Measurements from ENCODE around the gene TLK2. TPM values are rescaled to one million over a fixed set of nuclear protein-coding genes. Genes with fewer than 3 reads are reported as not detected.
A peak's percentile ranks its signal among the peaks of the same experiment; 100 is the strongest.

TLK2 gene
- total RNA-seq, 1 experiment from 2014 or later: 42.9 TPM

DNA sequence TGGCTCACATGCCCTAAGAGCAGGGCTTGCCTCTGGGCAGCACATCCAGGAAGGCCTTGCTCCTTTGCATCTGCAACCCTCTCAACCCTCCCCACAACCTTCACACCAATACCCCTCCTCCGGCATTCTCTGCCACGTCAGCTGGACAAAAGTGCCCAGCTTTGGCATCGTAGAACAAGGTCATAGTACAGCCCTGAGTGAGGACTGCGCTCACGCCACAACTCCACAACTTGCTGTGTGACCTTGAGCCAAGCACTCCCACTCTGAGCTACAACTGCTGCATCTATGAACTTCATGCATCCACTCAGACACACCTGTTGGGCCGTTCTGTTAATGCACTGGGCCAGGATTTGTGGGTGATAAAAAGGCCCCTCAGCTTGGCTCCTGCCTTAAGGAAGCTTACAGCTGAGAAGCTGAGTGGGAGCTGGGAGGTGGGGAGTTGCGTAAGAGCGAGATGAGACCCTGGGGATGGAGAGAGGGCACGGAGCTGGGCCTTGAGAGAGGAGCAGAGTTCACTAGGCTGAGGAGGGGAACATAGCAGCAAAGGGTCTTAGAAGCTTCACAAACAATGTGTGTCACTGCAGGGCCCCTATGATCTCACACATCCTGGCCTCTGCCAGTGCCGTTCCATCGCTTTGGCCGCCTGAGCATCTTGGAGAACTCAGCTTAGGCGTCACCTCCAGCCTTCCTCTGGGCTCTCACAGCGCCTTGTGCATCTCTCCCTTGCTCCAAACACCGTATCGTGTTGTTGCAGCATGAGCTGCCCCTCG lies 140.2 kb downstream of the TLK2 start:
- ATAC-seq (no peak), DNase-seq (ENCODE audit: low spot score) (no peak)
- peaks cover 10% of the 10 kb centered on the region for H3K36me3 Mint-ChIP-seq
- peak overlapping the region; percentile 80 for H3K27ac Mint-ChIP-seq
- ChIA-PET CTCF (interaction anchor here (1.3 to 2.3 kb wide), 2 partner anchors 19 to 66 kb away, joined by 4 to 7 read pairs; no protein-coding TSS in a partner anchor), POLR2A (no interaction called here)
- TF ChIP-seq CBFB (CRISPR knock-in tag; IDR thresholded peaks at IDR 0.05; ENCODE audit: low read depth) (no peak), ZNF532 (CRISPR knock-in tag; IDR thresholded peaks at IDR 0.05; ENCODE audit: borderline replicate concordance) (no peak), NR2C2 (CRISPR knock-in tag; IDR thresholded peaks at IDR 0.05) (no peak), PRRX2 (CRISPR knock-in tag; IDR thresholded peaks at IDR 0.05) (no peak), HMGXB4 (CRISPR knock-in tag; IDR thresholded peaks at IDR 0.05) (no peak), ZNF138 (CRISPR knock-in tag; conservative IDR thresholded peaks at IDR 0.05) (no peak), GABPB1 (CRISPR knock-in tag; IDR thresholded peaks at IDR 0.05) (no peak)
- TF ChIP-seq, protein P1, sequence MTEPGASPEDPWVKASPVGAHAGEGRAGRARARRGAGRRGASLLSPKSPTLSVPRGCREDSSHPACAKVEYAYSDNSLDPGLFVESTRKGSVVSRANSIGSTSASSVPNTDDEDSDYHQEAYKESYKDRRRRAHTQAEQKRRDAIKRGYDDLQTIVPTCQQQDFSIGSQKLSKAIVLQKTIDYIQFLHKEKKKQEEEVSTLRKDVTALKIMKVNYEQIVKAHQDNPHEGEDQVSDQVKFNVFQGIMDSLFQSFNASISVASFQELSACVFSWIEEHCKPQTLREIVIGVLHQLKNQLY (CRISPR knock-in tag; IDR thresholded peaks at IDR 0.05): no peak
- TF ChIP-seq, protein P2, sequence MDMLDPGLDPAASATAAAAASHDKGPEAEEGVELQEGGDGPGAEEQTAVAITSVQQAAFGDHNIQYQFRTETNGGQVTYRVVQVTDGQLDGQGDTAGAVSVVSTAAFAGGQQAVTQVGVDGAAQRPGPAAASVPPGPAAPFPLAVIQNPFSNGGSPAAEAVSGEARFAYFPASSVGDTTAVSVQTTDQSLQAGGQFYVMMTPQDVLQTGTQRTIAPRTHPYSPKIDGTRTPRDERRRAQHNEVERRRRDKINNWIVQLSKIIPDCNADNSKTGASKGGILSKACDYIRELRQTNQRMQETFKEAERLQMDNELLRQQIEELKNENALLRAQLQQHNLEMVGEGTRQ (CRISPR knock-in tag; IDR thresholded peaks at IDR 0.05): no peak
- no peak overlapping the region for H3K4me3 Mint-ChIP-seq
- H3K4me1 Mint-ChIP-seq: peaks cover 22% of the 10 kb centered on the region
- no peaks in the 10 kb centered on the region for H3K27me3 Mint-ChIP-seq (ENCODE audit: low read depth)
- H3K9me3 Mint-ChIP-seq: no peaks in the 10 kb centered on the region

DNA sequence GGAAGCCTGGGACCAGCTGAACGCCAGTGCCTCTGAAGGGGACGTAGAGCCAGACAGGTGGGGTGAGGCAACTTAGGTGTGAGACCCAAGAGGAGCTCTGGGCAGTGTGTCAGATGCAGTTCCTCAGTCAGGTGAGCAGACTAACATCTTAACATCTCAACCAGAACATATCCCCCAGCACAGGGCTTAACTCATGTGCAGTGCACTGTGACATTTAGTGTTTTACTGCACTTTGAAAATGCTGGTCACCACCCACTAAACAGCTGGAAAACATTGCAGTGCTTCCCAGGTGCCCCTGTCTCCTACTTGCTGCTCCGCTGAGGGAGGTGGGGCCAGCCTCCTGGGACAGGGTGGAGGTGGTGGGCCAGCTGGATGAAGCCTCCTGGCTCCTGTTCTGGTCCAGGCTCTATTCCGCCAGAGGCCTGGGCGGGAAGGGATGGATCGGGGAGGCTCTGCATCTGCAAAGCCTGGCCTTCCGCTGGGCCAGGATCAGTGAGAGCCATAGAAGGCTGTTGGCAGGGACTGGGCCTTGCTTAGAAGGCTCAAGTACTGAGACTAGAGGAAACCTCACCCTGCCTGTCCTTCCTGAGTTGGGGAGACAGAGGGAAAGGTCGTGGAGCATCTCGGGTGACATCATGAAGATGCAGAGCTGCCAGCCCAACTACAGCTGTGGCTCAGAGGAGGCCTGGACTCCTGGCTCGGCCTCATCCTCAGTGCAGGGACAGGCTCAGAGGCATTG lies 141.0 kb downstream of the TLK2 start:
- Mint-ChIP-seq H3K27me3 (ENCODE audit: low read depth) (no peaks in the 10 kb centered on the region), H3K27ac (peak overlapping the region; percentile 41), H3K4me3 (no peak overlapping the region), H3K4me1 (peaks cover 22% of the 10 kb centered on the region), H3K36me3 (peaks cover 8% of the 10 kb centered on the region; the same call in 1 of the 2 replicates), H3K9me3 (no peaks in the 10 kb centered on the region)
- ChIA-PET POLR2A (no interaction called here), CTCF (interaction anchor here (1.3 to 2.3 kb wide), 2 partner anchors 18 to 67 kb away, joined by 4 to 7 read pairs; no protein-coding TSS in a partner anchor)
- DNase-seq (ENCODE audit: low spot score): no peak
- TF ChIP-seq E2F4 (CRISPR knock-in tag; IDR thresholded peaks at IDR 0.05; ENCODE audit: borderline replicate concordance, low read depth) (no peak), SMAD4 (CRISPR knock-in tag; IDR thresholded peaks at IDR 0.05) (no peak), ZNF138 (CRISPR knock-in tag; conservative IDR thresholded peaks at IDR 0.05) (no peak), AR (CRISPR knock-in tag; IDR thresholded peaks at IDR 0.05) (no peak)
- TF ChIP-seq, protein P3, sequence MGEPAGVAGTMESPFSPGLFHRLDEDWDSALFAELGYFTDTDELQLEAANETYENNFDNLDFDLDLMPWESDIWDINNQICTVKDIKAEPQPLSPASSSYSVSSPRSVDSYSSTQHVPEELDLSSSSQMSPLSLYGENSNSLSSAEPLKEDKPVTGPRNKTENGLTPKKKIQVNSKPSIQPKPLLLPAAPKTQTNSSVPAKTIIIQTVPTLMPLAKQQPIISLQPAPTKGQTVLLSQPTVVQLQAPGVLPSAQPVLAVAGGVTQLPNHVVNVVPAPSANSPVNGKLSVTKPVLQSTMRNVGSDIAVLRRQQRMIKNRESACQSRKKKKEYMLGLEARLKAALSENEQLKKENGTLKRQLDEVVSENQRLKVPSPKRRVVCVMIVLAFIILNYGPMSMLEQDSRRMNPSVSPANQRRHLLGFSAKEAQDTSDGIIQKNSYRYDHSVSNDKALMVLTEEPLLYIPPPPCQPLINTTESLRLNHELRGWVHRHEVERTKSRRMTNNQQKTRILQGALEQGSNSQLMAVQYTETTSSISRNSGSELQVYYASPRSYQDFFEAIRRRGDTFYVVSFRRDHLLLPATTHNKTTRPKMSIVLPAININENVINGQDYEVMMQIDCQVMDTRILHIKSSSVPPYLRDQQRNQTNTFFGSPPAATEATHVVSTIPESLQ (CRISPR knock-in tag; IDR thresholded peaks at IDR 0.05): no peak
- TF ChIP-seq, protein P4, sequence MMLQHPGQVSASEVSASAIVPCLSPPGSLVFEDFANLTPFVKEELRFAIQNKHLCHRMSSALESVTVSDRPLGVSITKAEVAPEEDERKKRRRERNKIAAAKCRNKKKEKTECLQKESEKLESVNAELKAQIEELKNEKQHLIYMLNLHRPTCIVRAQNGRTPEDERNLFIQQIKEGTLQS (CRISPR knock-in tag; conservative IDR thresholded peaks at IDR 0.05): no peak
- no peak for ATAC-seq
